Ishikawa (cell line): ENCODE results near the gene ERCC3.

Experiments
- CEBPB ChIP-seq: IDR thresholded peaks from 2 replicates; pipeline ENCODE4 v1.6.1; 2012
- CREB1 ChIP-seq: IDR thresholded peaks from 2 replicates; pipeline ENCODE4 v1.6.1; 2012; ENCODE audit warnings: low read depth
- EGR1 ChIP-seq: IDR thresholded peaks from 2 replicates; pipeline ENCODE4 v1.6.1; 2012
- EP300 ChIP-seq: IDR thresholded peaks from 2 replicates; pipeline ENCODE4 v1.6.1; 2012; ENCODE audit warnings: borderline replicate concordance
- FOXM1 ChIP-seq: IDR thresholded peaks from 2 replicates; pipeline ENCODE4 v1.6.1; 2012; ENCODE audit warnings: low read depth, borderline replicate concordance
- MAX ChIP-seq: IDR thresholded peaks from 2 replicates; pipeline ENCODE4 v1.6.1; 2012
- NFIC ChIP-seq: IDR thresholded peaks from 2 replicates; pipeline ENCODE4 v1.6.1; 2012
- RAD21 ChIP-seq: IDR thresholded peaks from 2 replicates; pipeline ENCODE4 v1.6.1; 2012; ENCODE audit warnings: low read depth
- TAF1 ChIP-seq: IDR thresholded peaks from 2 replicates; pipeline ENCODE4 v1.6.1; 2012; ENCODE audit warnings: low read depth, mild to moderate bottlenecking
- TCF12 ChIP-seq: IDR thresholded peaks from 2 replicates; pipeline ENCODE4 v1.6.1; 2012; ENCODE audit warnings: low read depth
- TEAD4 ChIP-seq: IDR thresholded peaks from 2 replicates; pipeline ENCODE4 v1.6.1; 2012
- USF1 ChIP-seq: IDR thresholded peaks from 2 replicates; pipeline ENCODE4 v1.6.1; 2012
- YY1 ChIP-seq: IDR thresholded peaks from 2 replicates; pipeline ENCODE4 v1.6.1; 2012; ENCODE audit warnings: low read depth
- ZBTB7A ChIP-seq: IDR thresholded peaks from 2 replicates; pipeline ENCODE4 v1.6.1; 2012; ENCODE audit warnings: low read depth
- TF ChIP-seq, protein P1 (sequence below): IDR thresholded peaks from 2 replicates; pipeline ENCODE4 v1.6.1; 2012; ENCODE audit warnings: low read depth, mild to moderate bottlenecking

ERCC3 gene

GRCh38 chr2:127261804-127262406 lies 32.0 kb downstream of the ERCC3 start:
- TF ChIP-seq CREB1 (no peak), FOXM1 (no peak), NFIC (no peak), EP300 (no peak), RAD21 (no peak), EGR1 (no peak)

DNA sequence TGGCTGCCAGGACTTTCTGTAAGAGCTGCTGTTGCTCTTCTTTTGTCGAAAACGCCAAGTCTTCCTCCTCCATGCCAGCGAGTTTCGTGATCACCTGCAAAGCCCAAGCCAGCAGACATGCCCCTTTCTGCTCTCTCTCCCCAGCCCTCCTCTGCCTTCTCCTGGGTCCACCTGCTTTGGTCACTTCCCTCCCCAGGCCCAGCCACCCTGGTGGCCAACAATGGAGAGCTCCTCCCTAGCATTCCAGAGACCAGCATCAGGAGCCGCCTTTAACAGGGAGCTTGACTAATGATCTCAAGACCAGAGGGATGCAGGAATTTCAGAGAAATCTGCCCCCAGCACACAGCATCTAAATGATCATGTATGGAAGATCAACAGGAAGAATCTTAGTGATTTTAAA lies 34.6 kb downstream of the ERCC3 start:
- TF ChIP-seq TAF1 = no peak
- no peak for TF ChIP-seq NFIC
- no peak for TF ChIP-seq EP300
- TF ChIP-seq MAX = no peak
- TF ChIP-seq YY1 = no peak
- no peak for TF ChIP-seq TCF12
- TF ChIP-seq EGR1 = no peak
- TF ChIP-seq CEBPB = no peak
- no peak for TF ChIP-seq RAD21
- no peak for TF ChIP-seq CREB1

GRCh38 chr2:127256866-127257265 lies 37.1 kb downstream of the ERCC3 start:
- TF ChIP-seq NFIC = no peak
- TF ChIP-seq EP300 = no peak
- TF ChIP-seq, protein P1, sequence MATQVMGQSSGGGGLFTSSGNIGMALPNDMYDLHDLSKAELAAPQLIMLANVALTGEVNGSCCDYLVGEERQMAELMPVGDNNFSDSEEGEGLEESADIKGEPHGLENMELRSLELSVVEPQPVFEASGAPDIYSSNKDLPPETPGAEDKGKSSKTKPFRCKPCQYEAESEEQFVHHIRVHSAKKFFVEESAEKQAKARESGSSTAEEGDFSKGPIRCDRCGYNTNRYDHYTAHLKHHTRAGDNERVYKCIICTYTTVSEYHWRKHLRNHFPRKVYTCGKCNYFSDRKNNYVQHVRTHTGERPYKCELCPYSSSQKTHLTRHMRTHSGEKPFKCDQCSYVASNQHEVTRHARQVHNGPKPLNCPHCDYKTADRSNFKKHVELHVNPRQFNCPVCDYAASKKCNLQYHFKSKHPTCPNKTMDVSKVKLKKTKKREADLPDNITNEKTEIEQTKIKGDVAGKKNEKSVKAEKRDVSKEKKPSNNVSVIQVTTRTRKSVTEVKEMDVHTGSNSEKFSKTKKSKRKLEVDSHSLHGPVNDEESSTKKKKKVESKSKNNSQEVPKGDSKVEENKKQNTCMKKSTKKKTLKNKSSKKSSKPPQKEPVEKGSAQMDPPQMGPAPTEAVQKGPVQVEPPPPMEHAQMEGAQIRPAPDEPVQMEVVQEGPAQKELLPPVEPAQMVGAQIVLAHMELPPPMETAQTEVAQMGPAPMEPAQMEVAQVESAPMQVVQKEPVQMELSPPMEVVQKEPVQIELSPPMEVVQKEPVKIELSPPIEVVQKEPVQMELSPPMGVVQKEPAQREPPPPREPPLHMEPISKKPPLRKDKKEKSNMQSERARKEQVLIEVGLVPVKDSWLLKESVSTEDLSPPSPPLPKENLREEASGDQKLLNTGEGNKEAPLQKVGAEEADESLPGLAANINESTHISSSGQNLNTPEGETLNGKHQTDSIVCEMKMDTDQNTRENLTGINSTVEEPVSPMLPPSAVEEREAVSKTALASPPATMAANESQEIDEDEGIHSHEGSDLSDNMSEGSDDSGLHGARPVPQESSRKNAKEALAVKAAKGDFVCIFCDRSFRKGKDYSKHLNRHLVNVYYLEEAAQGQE = no peak

GRCh38 chr2:127256381-127256780 lies 37.6 kb downstream of the ERCC3 start:
- TF ChIP-seq TAF1 = no peak
- no peak for TF ChIP-seq USF1
- TF ChIP-seq TCF12 = no peak
- TF ChIP-seq CREB1 = no peak
- TF ChIP-seq TEAD4 = no peak
- TF ChIP-seq RAD21 = no peak
- TF ChIP-seq, protein P1 = no peak
- TF ChIP-seq FOXM1 = no peak
- TF ChIP-seq ZBTB7A = no peak
- no peak for TF ChIP-seq EGR1
- no peak for TF ChIP-seq YY1
- TF ChIP-seq MAX = no peak

GRCh38 chr2:127255721-127256120 lies 38.2 kb downstream of the ERCC3 start:
- TF ChIP-seq EP300 (no peak), CREB1 (no peak), YY1 (no peak), NFIC (no peak), USF1 (no peak), EGR1 (no peak), TEAD4 (no peak), FOXM1 (no peak), CEBPB (no peak), RAD21 (no peak)

DNA sequence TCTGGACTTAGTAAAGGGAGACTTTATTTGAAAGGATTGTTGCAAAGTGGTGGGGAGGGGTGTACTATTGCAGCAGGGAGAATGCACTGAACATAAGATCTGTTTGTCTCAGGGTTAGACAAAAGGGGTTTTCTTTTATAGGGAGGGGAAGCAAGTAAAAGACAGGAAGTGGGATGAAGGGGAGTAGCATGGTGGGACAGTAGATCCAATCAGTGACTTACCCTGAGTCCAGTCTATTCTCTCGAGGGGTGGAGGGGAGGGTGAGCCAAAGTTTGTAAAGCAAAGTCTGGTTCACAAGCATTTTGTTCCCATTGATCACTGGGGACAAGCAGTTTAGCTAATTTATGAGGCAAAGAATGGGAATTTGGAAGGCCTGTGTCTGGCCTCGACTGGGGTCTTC lies 38.8 kb downstream of the ERCC3 start:
- TF ChIP-seq TAF1 (no peak), ZBTB7A (no peak), CREB1 (no peak), NFIC (no peak), FOXM1 (no peak)
